Trophoblast cell (in vitro differentiated cells and primary cell): ENCODE results near the gene CARNS1. TPM values are rescaled to one million over a fixed set of nuclear protein-coding genes. Genes with fewer than 3 reads are reported as not detected.

Experiments
- DNase-seq, 2 donors: peaks; one replicate each; pipeline ENCODE4 v3.0.0-alpha.2; 2016
- H2AFZ ChIP-seq: 2 replicates; pipeline ENCODE4 v1.6.1; 2013; ENCODE audit warnings: low read length, moderate library complexity, mild to moderate bottlenecking; ENCODE audit not compliant: insufficient read depth, poor library complexity
- H2AK5ac ChIP-seq: 2 replicates; pipeline ENCODE4 v1.6.1; 2013; ENCODE audit warnings: mild to moderate bottlenecking, low read length
- H2BK120ac ChIP-seq: 2 replicates; pipeline ENCODE4 v1.6.1; 2013; ENCODE audit warnings: low read length, mild to moderate bottlenecking, moderate library complexity; ENCODE audit not compliant: insufficient read depth, poor library complexity
- H2BK12ac ChIP-seq: 2 replicates; pipeline ENCODE4 v1.6.1; 2013; ENCODE audit warnings: mild to moderate bottlenecking, low read length, moderate library complexity
- H2BK5ac ChIP-seq: 2 replicates; pipeline ENCODE4 v1.6.1; 2013; ENCODE audit warnings: low read length, low read depth, moderate library complexity, mild to moderate bottlenecking; ENCODE audit not compliant: poor library complexity
- H3K14ac ChIP-seq: 2 replicates; pipeline ENCODE4 v1.6.1; 2013; ENCODE audit warnings: mild to moderate bottlenecking, low read length
- H3K18ac ChIP-seq: 2 replicates; pipeline ENCODE4 v1.6.1; 2013; ENCODE audit warnings: mild to moderate bottlenecking, low read length
- H3K23ac ChIP-seq: 2 replicates; pipeline ENCODE4 v1.6.1; 2013; ENCODE audit warnings: low read length
- H3K27ac ChIP-seq: 2 replicates; pipeline ENCODE4 v1.5.1; 2013; ENCODE audit warnings: low read depth, mild to moderate bottlenecking, inconsistent platforms, low read length, moderate library complexity
- H3K27me3 ChIP-seq: 2 replicates; pipeline ENCODE4 v1.6.1; 2013; ENCODE audit warnings: inconsistent platforms, mild to moderate bottlenecking, low read length, moderate library complexity; ENCODE audit not compliant: insufficient read depth
- H3K36me3 ChIP-seq, 2 experiments: 1 replicate in 1 of 2; 2 replicates in 1 of 2; pipeline ENCODE4 v1.6.1; 2013; ENCODE audit warnings: low read length in 2 of 2, mild to moderate bottlenecking in 2 of 2, moderate library complexity in 1 of 2; ENCODE audit not compliant: insufficient read depth in 2 of 2, control insufficient read depth in 1 of 2
- H3K4ac ChIP-seq: 2 replicates; pipeline ENCODE4 v1.6.1; 2013; ENCODE audit warnings: low read depth, mild to moderate bottlenecking, low read length, moderate library complexity
- H3K4me1 ChIP-seq, 2 experiments: 1 replicate in 1 of 2; 2 replicates in 1 of 2; pipeline ENCODE4 v1.6.1; 2013; ENCODE audit warnings: low read length in 2 of 2, mild to moderate bottlenecking in 2 of 2, moderate library complexity in 1 of 2; ENCODE audit not compliant: insufficient read depth in 2 of 2, control insufficient read depth in 1 of 2
- H3K4me2 ChIP-seq: 2 replicates; pipeline ENCODE4 v1.6.1; 2013; ENCODE audit warnings: inconsistent platforms, mild to moderate bottlenecking, low read length, moderate library complexity
- H3K4me3 ChIP-seq: 2 replicates; pipeline ENCODE4 v1.5.1; 2013; ENCODE audit warnings: mild to moderate bottlenecking, low read depth, low read length, inconsistent platforms
- H3K79me1 ChIP-seq: one replicate; pipeline ENCODE4 v1.6.1; 2013; ENCODE audit warnings: low read length
- H3K79me2 ChIP-seq: 2 replicates; pipeline ENCODE4 v1.6.1; 2013; ENCODE audit warnings: low read length, mild to moderate bottlenecking; ENCODE audit not compliant: control insufficient read depth, insufficient read depth, poor library complexity
- H3K9ac ChIP-seq: 2 replicates; pipeline ENCODE4 v1.6.1; 2013; ENCODE audit warnings: mild to moderate bottlenecking, low read length
- H3K9me3 ChIP-seq: 2 replicates; pipeline ENCODE4 v1.6.1; 2013; ENCODE audit warnings: low read depth, mild to moderate bottlenecking, control low read depth, inconsistent platforms, low read length; ENCODE audit not compliant: insufficient read depth
- H4K12ac ChIP-seq: 2 replicates; pipeline ENCODE4 v1.6.1; 2013; ENCODE audit warnings: low read depth, mild to moderate bottlenecking, low read length, moderate library complexity
- H4K8ac ChIP-seq: 2 replicates; pipeline ENCODE4 v1.6.1; 2013; ENCODE audit warnings: low read depth, mild to moderate bottlenecking, low read length, moderate library complexity
- H4K91ac ChIP-seq: one replicate; pipeline ENCODE4 v1.6.1; 2013; ENCODE audit warnings: low read depth, mild to moderate bottlenecking, low read length, moderate library complexity
- WGBS: extraction: QIAGEN DNeasy Blood & Tissue Kit; methylation state at CpG from one replicate; pipeline ENCODE4 v1.1.7; 2013; ENCODE audit warnings: missing lambda C conversion rate; ENCODE audit not compliant: insufficient read length, insufficient coverage; ENCODE audit errors: extremely low coverage; 5-methylcytosine and 5-hydroxymethylcytosine counted together
- polyA plus RNA-seq: library from polyadenylated mRNA; stranded (reverse); fragments of 200-250 nt; gene quantifications from 2 replicates; pipeline ENCODE4 v1.2.3, GENCODE V29; 2013

Gene CARNS1
- polyA plus RNA-seq, result 0.03 TPM in 2 replicates

DNA sequence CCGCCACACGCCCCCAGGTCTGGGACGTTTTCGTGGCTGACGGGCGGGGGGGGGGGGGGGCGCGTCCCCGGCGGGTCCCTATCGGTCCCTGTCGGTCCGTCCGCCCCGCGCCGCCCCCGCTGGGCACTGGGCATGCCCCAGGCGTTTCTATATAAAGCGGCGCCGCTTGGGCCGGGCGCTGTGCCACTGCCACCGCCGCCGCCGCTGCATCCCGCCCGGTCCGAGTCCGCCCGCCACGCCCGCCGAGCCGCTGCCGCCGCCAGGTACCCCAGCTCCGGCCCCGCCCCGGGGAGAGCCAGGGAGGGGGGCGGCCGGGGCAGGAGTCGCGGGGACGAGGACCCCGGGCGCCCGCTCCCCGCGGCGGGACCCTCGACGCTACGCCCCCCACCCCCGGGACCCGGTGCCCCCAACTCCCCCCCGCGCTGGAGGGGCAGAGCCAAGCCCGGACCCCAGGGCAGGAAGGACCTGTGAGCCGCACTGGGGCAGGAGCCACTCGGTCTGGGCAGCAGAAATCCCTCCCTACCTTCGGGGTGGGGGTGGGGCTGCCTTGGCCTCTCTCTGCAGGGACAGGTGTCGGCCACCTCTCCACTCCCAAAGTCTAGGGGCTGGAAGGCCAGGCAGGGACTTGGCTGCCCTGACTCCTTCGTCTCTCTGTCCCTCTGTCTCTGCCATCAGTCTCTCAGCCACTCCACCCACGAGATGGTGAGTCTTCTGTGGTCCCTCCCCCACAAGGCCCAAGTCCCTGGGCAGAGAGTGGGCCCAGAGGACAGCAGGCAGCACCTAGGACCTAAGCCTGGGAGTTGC, at the start of gene CARNS1:
Gene CARNS1, plus strand, starts transcription at position 178 of the 804 bp plus-strand sequence. Its CDS starts 522 bp downstream, at position 700.
- Histone ChIP-seq H3K18ac (no peak within 1 kb of the TSS), H3K79me2 (peaks cover 2% of the 10 kb centered on the region), H4K12ac (no peak within 1 kb of the TSS), H3K36me3 (no peaks in the 10 kb centered on the region), H3K9me3 (no peaks in the 10 kb centered on the region), H3K27ac (no peak within 1 kb of the TSS), H3K4me1 (peaks cover 6 to 10% of the 10 kb centered on the region in 2 experiments), H3K4me2 (peak within 1 kb of the TSS; percentile 27), H3K14ac (no peak within 1 kb of the TSS), H3K23ac (no peak within 1 kb of the TSS), H2BK120ac (no peak within 1 kb of the TSS), H3K79me1 (no peaks in the 10 kb centered on the region), H2AK5ac (no peak within 1 kb of the TSS), H2BK5ac (no peak within 1 kb of the TSS), H4K8ac (no peak within 1 kb of the TSS), H2BK12ac (no peak within 1 kb of the TSS), H3K27me3 (peaks cover 5% of the 10 kb centered on the region), H2AFZ (no peak within 1 kb of the TSS), H4K91ac (no peak within 1 kb of the TSS), H3K4ac (no peak within 1 kb of the TSS), H3K9ac (no peak within 1 kb of the TSS), H3K4me3 (no peak within 1 kb of the TSS)
- no peak for DNase-seq
- WGBS, result no CpG with 5 or more reads among the region's 67 CpGs

- peaks cover 17 to 18% of the 10 kb centered on the region in 2 experiments for H3K4me1 ChIP-seq
- no peaks in the 10 kb centered on the region for H3K27me3 ChIP-seq
- no peak overlapping the region for H3K4me3 ChIP-seq
- H3K4ac ChIP-seq, result no peak overlapping the region
- H3K36me3 ChIP-seq, result peaks cover 4 to 9% of the 10 kb centered on the region in 2 experiments
- WGBS, result no CpG with 5 or more reads among the region's 14 CpGs
- H2BK5ac ChIP-seq, result no peak overlapping the region
- H3K79me2 ChIP-seq, result no peaks in the 10 kb centered on the region
- H3K9me3 ChIP-seq, result peaks cover 4% of the 10 kb centered on the region
- H2AFZ ChIP-seq, result no peak overlapping the region
- no peak overlapping the region for H3K9ac ChIP-seq
- no peak overlapping the region for H3K27ac ChIP-seq
- H3K79me1 ChIP-seq, result peaks cover 5% of the 10 kb centered on the region
- no peak overlapping the region for H2BK12ac ChIP-seq
- DNase-seq, result no peak
- no peak overlapping the region for H4K8ac ChIP-seq
- no peak overlapping the region for H2BK120ac ChIP-seq
- H3K23ac ChIP-seq, result no peak overlapping the region
- H3K18ac ChIP-seq, result no peak overlapping the region
- no peak overlapping the region for H3K4me2 ChIP-seq
- H4K91ac ChIP-seq, result no peak overlapping the region
- no peak overlapping the region for H3K14ac ChIP-seq
- H4K12ac ChIP-seq, result no peak overlapping the region
- no peak overlapping the region for H2AK5ac ChIP-seq
Measured at GRCh38 chr11:67365736-67366444, 49.6 kb upstream of the CARNS1 start.

DNA sequence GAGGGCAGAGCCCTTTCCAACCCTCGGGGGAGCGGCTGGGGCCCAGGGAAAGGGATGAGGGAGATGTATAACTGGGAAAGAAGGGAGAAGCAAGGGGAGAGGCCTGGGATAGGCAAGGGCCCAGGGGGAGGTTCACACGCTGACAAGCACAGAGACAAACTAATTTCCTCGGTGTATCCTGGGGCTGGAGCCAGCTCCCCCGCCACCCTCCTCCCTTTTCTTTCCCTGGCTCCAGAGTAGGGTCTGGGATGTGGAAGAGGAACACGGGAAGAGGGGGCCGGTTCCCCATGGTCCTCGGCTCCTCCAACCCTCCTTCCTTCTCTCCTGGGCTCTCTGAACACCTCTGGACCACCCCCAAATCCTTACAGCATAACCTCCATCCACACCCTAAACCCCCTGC, 48.9 kb upstream of the CARNS1 start:
- no peak overlapping the region for H2BK120ac ChIP-seq
- no peaks in the 10 kb centered on the region for H3K27me3 ChIP-seq
- no peak overlapping the region for H4K91ac ChIP-seq
- no peaks in the 10 kb centered on the region for H3K79me2 ChIP-seq
- WGBS, result no CpG with 5 or more reads among the region's 8 CpGs
- H4K12ac ChIP-seq, result no peak overlapping the region
- H2AK5ac ChIP-seq, result no peak overlapping the region
- no peak overlapping the region for H3K4me2 ChIP-seq
- H3K4me3 ChIP-seq, result no peak overlapping the region
- H3K27ac ChIP-seq, result no peak overlapping the region
- no peak for DNase-seq
- no peak overlapping the region for H3K14ac ChIP-seq
- peaks cover 5% of the 10 kb centered on the region for H3K79me1 ChIP-seq
- no peak overlapping the region for H2BK5ac ChIP-seq
- H3K18ac ChIP-seq, result no peak overlapping the region
- no peak overlapping the region for H2BK12ac ChIP-seq
- no peak overlapping the region for H3K9ac ChIP-seq
- H4K8ac ChIP-seq, result no peak overlapping the region
- H3K9me3 ChIP-seq, result peaks cover 4% of the 10 kb centered on the region
- no peak overlapping the region for H2AFZ ChIP-seq
- H3K4me1 ChIP-seq, result peaks cover 23 to 24% of the 10 kb centered on the region in 2 experiments
- no peak overlapping the region for H3K4ac ChIP-seq
- peaks cover 4 to 9% of the 10 kb centered on the region in 2 experiments for H3K36me3 ChIP-seq
- H3K23ac ChIP-seq, result no peak overlapping the region

DNA sequence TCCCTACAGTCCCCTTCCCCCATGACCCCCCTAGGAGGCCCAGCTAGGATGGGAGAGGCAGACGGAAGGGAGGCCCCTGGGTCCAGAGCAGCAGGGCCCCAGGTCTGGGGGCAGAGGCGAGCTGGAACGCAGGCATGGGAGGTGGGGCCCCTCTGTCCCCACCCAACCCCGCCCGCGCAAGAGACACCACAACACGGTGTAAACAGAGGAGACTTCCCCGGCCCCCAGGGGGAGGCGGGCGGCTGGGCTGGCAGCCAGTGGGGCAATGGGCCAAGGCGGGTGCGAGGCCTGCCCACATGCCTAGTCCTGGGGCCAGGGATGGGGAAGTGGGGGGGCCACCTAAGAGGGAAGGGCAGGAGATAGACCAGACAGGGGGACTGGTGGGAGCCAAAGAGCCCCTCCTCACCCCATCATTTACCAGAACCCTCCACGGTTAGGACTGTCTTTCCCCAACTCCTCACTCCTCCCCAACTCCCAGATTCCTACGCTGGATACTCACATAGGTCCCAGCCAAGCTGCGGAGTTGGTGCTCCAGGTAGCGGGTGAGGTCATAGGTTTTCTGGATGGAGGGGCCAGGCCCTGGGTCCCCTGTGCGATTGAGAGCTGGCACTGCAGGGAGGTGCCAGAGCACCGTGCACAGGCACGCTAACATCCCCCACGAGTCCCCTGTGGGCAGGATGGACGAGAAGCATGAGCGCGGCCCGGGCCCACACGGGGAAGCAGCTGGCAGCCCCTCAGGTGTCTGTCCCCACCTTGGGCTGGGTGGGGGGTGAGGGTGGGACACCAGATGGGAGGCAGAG, 48.3 kb upstream of the CARNS1 start:
- DNase-seq, result no peak
- H4K12ac ChIP-seq, result no peak overlapping the region

More for the DNA sequence above, 48.3 kb upstream of the CARNS1 start:
- no peak overlapping the region for H2BK120ac ChIP-seq
- H2BK12ac ChIP-seq, result no peak overlapping the region
- peak overlapping the region; percentile 10 for H2AFZ ChIP-seq
- H3K27me3 ChIP-seq, result no peaks in the 10 kb centered on the region
- H4K91ac ChIP-seq, result no peak overlapping the region
- no peak overlapping the region for H3K9ac ChIP-seq
- H2AK5ac ChIP-seq, result no peak overlapping the region
- H4K8ac ChIP-seq, result no peak overlapping the region
- no peak overlapping the region for H3K4me2 ChIP-seq
- no peak overlapping the region for H3K23ac ChIP-seq
- H3K18ac ChIP-seq, result no peak overlapping the region
- no peak overlapping the region for H3K27ac ChIP-seq
- no peak overlapping the region for H3K4ac ChIP-seq
- peaks cover 29 to 30% of the 10 kb centered on the region in 2 experiments for H3K4me1 ChIP-seq
- WGBS, result no CpG with 5 or more reads among the region's 25 CpGs
- no peak overlapping the region for H2BK5ac ChIP-seq
- peaks cover 4 to 9% of the 10 kb centered on the region in 2 experiments for H3K36me3 ChIP-seq
- H3K14ac ChIP-seq, result no peak overlapping the region
- no peaks in the 10 kb centered on the region for H3K79me2 ChIP-seq
- H3K79me1 ChIP-seq, result peaks cover 8% of the 10 kb centered on the region
- no peak overlapping the region for H3K4me3 ChIP-seq
- peaks cover 4% of the 10 kb centered on the region for H3K9me3 ChIP-seq
